SK-N-SH (cell line): Measurements from ENCODE around the gene PKIB. TPM values are rescaled to one million over a fixed set of nuclear protein-coding genes. Genes with fewer than 3 reads are reported as not detected.

Experiments used
- CTCF ChIA-PET: fragments of 300-600, 350-600 bp; formaldehyde crosslinking; extraction: SDS; loops from one replicate; lab custom pipeline; 2021; lab: Yijun Ruan, JAX
- POLR2A ChIA-PET: fragments of 350-600 bp; sonication (Branson Sonifier 250); formaldehyde crosslinking; extraction: SDS; loops from one replicate; lab custom pipeline; 2020; ENCODE audit warnings: antibody characterized with exemption, inconsistent platforms; lab: Yijun Ruan, JAX
- DNase-seq: peaks from one replicate; pipeline ENCODE4 v3.0.0; 2012
- H2AFZ ChIP-seq: fragments of 200-600 bp; sonication (generic); 2 replicates; pipeline ENCODE4 v1.8.1; 2016; ENCODE audit warnings: antibody characterized with exemption, mild to moderate bottlenecking, low read depth
- H3F3A ChIP-seq: fragments of 200-600 bp; sonication (generic); replicated peaks from 2 replicates; pipeline ENCODE3; 2016; ENCODE audit warnings: antibody characterized with exemption, mild to moderate bottlenecking; ENCODE audit not compliant: insufficient read depth
- H3K27ac ChIP-seq, 2 experiments: fragments of 200-500 bp in 1 of 2; fragments of 200-600 bp in 1 of 2; sonication (Bioruptor generic) in 1 of 2; sonication (generic), shearing (Covaris generic) in 1 of 2; 2 replicates each; pipeline versions ENCODE4 v1.5.1 to v1.6.1; 2014 to 2016; ENCODE audit warnings: low read depth in 2 of 2, inconsistent platforms in 1 of 2, low read length in 1 of 2, mild to moderate bottlenecking in 1 of 2, mixed read lengths in 1 of 2
- H3K27me3 ChIP-seq: fragments of 200-600 bp; sonication (generic), shearing (Covaris generic); 2 replicates; pipeline ENCODE4 v1.6.1; 2016; ENCODE audit warnings: mixed run types; ENCODE audit not compliant: insufficient read depth
- H3K36me3 ChIP-seq, 2 experiments: fragments of 200-500 bp in 1 of 2; fragments of 200-600 bp in 1 of 2; sonication (Bioruptor generic) in 1 of 2; sonication (generic) in 1 of 2; replicated peaks in 1 of 2; 2 replicates each; pipeline versions ENCODE3 to v1.5.1; 2014 to 2016; ENCODE audit warnings: low read length in 1 of 2, mild to moderate bottlenecking in 1 of 2; ENCODE audit not compliant: insufficient read depth in 2 of 2, control insufficient read depth in 1 of 2
- H3K4me1 ChIP-seq, 2 experiments: fragments of 200-500 bp in 1 of 2; fragments of 200-600 bp in 1 of 2; sonication (Bioruptor generic) in 1 of 2; sonication (generic), shearing (Covaris generic) in 1 of 2; 2 replicates each; pipeline versions ENCODE4 v1.5.1 to v1.6.1; 2014 to 2016; ENCODE audit warnings: low read depth in 1 of 2, low read length in 1 of 2, mixed run types in 1 of 2; ENCODE audit not compliant: insufficient read depth in 2 of 2, control insufficient read depth in 1 of 2
- H3K4me2 ChIP-seq: fragments of 200-600 bp; sonication (generic), shearing (Covaris generic); 2 replicates; pipeline ENCODE4 v1.6.1; 2017; ENCODE audit warnings: mixed run types
- H3K4me3 ChIP-seq, 2 experiments: fragments of 200-500 bp in 1 of 2; fragments of 200-600 bp in 1 of 2; sonication (Bioruptor generic) in 1 of 2; sonication (generic), shearing (Covaris generic) in 1 of 2; 2 replicates each; pipeline versions ENCODE4 v1.5.1 to v1.8.1; 2014 to 2016; ENCODE audit warnings: low read depth in 2 of 2, inconsistent platforms in 1 of 2, low read length in 1 of 2, mild to moderate bottlenecking in 1 of 2, mixed read lengths in 1 of 2, moderate library complexity in 1 of 2
- H3K79me2 ChIP-seq: fragments of 200-600 bp; sonication (generic); 2 replicates; pipeline ENCODE4 v1.8.1; 2017; ENCODE audit warnings: mild to moderate bottlenecking; ENCODE audit not compliant: insufficient read depth
- H3K9ac ChIP-seq: fragments of 200-600 bp; sonication (generic); 2 replicates; pipeline ENCODE4 v1.6.1; 2017; ENCODE audit warnings: mixed run types
- H3K9me2 ChIP-seq: fragments of 200-600 bp; sonication (generic); 2 replicates; pipeline ENCODE4 v1.6.1; 2017; ENCODE audit warnings: mixed run types
- H3K9me3 ChIP-seq: fragments of 200-600 bp; sonication (generic); 2 replicates; pipeline ENCODE4 v1.6.1; 2017; ENCODE audit warnings: mixed run types, mild to moderate bottlenecking, moderate library complexity
- H4K20me1 ChIP-seq: fragments of 200-600 bp; sonication (generic); 2 replicates; pipeline ENCODE4 v1.6.1; 2017; ENCODE audit warnings: mild to moderate bottlenecking, mixed run types; ENCODE audit not compliant: insufficient read depth
- IRF3 ChIP-seq: fragments of 150-350 bp; IDR thresholded peaks from 2 replicates; pipeline ENCODE4 v1.6.1; 2016; ENCODE audit warnings: mild to moderate bottlenecking, low read depth, low read length
- MEF2A ChIP-seq: IDR thresholded peaks from 2 replicates; pipeline ENCODE4 v1.4.0; 2012; ENCODE audit warnings: low read depth, borderline replicate concordance
- MXI1 ChIP-seq: IDR thresholded peaks from 2 replicates; pipeline ENCODE4 v1.6.1; 2012; ENCODE audit warnings: mild to moderate bottlenecking, low read depth, low read length, improper control_type of control experiment
- NFIC ChIP-seq: IDR thresholded peaks from 2 replicates; pipeline ENCODE4 v1.4.0; 2012; ENCODE audit warnings: borderline replicate concordance
- REST ChIP-seq: IDR thresholded peaks from 2 replicates; pipeline ENCODE4 v1.6.1; 2012; ENCODE audit warnings: mild to moderate bottlenecking, low read depth, low read length, moderate library complexity
- TEAD4 ChIP-seq: IDR thresholded peaks from 2 replicates; pipeline ENCODE4 v1.4.0; 2012; ENCODE audit warnings: mild to moderate bottlenecking, borderline replicate concordance; ENCODE audit not compliant: insufficient read depth
- USF1 ChIP-seq: IDR thresholded peaks from 2 replicates; pipeline ENCODE4 v1.4.0; 2012; ENCODE audit warnings: low read depth, borderline replicate concordance
- WGBS: methylation state at CpG from one replicate; pipeline ENCODE4 v1.1.6; 2017; ENCODE audit warnings: low lambda C conversion rate; 5-methylcytosine and 5-hydroxymethylcytosine counted together
- polyA plus RNA-seq, 3 experiments: library from polyadenylated mRNA; depleted of rRNA; stranded (reverse); fragments of >200 nt; gene quantifications; 2 replicates each; pipeline ENCODE4 v1.2.3, GENCODE V29; 2012

The PKIB gene
- polyA plus RNA-seq, 1 of the 3 experiments (the other 2 are of a cell fraction), result 0.30 TPM

GRCh38 chr6:122733259-122733658 lies 123.1 kb downstream of the PKIB start:
- no peaks in the 10 kb centered on the region for H3K36me3 ChIP-seq
- H3K27me3 ChIP-seq, result peaks cover 46% of the 10 kb centered on the region
- POLR2A ChIA-PET, result no interaction called here

More at GRCh38 chr6:122733259-122733658, 123.1 kb downstream of the PKIB start:
- H3K9ac ChIP-seq, result no peak overlapping the region
- CTCF ChIA-PET, result interaction anchor here (1.3 to 5.1 kb wide), 2 partner anchors 11 to 106 kb away, joined by 3 to 47 read pairs; no protein-coding TSS in a partner anchor
- no peaks in the 10 kb centered on the region for H4K20me1 ChIP-seq
- H3K4me2 ChIP-seq, result no peak overlapping the region
- TF ChIP-seq REST (no peak), IRF3 (no peak), MXI1 (no peak), NFIC (no peak), MEF2A (no peak), USF1 (no peak), TEAD4 (no peak)
- H3K9me3 ChIP-seq, result no peaks in the 10 kb centered on the region
- DNase-seq, result no peak
- H3F3A ChIP-seq, result no peaks in the 10 kb centered on the region
- no peak overlapping the region for H2AFZ ChIP-seq
- WGBS, result 34% methylated on average over 4 of the region's 4 CpGs
- no peak overlapping the region for H3K4me3 ChIP-seq
- H3K79me2 ChIP-seq, result no peaks in the 10 kb centered on the region
- H3K4me1 ChIP-seq, result peaks cover 0 to 5% of the 10 kb centered on the region in 2 experiments; a peak in 1 of 4 replicates
- no peaks in the 10 kb centered on the region for H3K9me2 ChIP-seq
- no peak overlapping the region for H3K27ac ChIP-seq
